Suprapubic skin (tissue), 4 donors: ENCODE measurements around the gene LIMS2. TPM values are rescaled to one million over a fixed set of nuclear protein-coding genes. Genes with fewer than 3 reads are reported as not detected.
A peak's percentile ranks its signal among the peaks of the same experiment; 100 is the strongest.

ENCODE experiments used
- DNase-seq, 2 donors: peaks; one replicate each; pipeline ENCODE4 v3.0.0-alpha.2; 2019; ENCODE audit warnings: low spot score in 2 of 2
- H3K27ac ChIP-seq: fragments of 200-600 bp; sonication (generic); one replicate; pipeline ENCODE4 v1.5.1; 2019
- H3K27me3 ChIP-seq: fragments of 200-600 bp; sonication (generic); one replicate; pipeline ENCODE4 v1.5.1; 2019
- H3K36me3 ChIP-seq: fragments of 200-600 bp; sonication (generic); one replicate; pipeline ENCODE4 v1.5.1; 2019
- H3K4me1 ChIP-seq: fragments of 200-600 bp; sonication (generic); one replicate; pipeline ENCODE4 v1.5.1; 2019
- H3K4me3 ChIP-seq: fragments of 200-600 bp; sonication (generic); one replicate; pipeline ENCODE4 v1.5.1; 2019; ENCODE audit warnings: mild to moderate bottlenecking
- H3K9me3 ChIP-seq: fragments of 200-600 bp; sonication (generic); one replicate; pipeline ENCODE4 v1.5.1; 2019
- EP300 ChIP-seq: sonication (generic); formaldehyde crosslinking; IDR thresholded peaks from one replicate; pipeline ENCODE4 v1.6.1; 2017; ENCODE audit warnings: antibody characterized with exemption
- POLR2A ChIP-seq, 2 donors: fragments of 450-650 bp; IDR thresholded peaks; one replicate each; pipeline ENCODE4 v1.6.1; 2017; ENCODE audit warnings: antibody characterized with exemption in 2 of 2, mild to moderate bottlenecking in 2 of 2, moderate library complexity in 2 of 2
- POLR2AphosphoS5 ChIP-seq, 3 donors: sonication (generic); formaldehyde crosslinking; IDR thresholded peaks; one replicate each; pipeline ENCODE4 v1.6.1; 2017; ENCODE audit warnings: antibody characterized with exemption in 3 of 3
- WGBS: methylation state at CpG from one replicate; pipeline ENCODE4 v1.1.5; 2018; 5-methylcytosine and 5-hydroxymethylcytosine counted together
- total RNA-seq, 4 donors: library from RNA; depleted of rRNA; stranded (reverse); fragments of >200 nt; gene quantifications; one replicate each; pipeline ENCODE4 v1.1.0, GENCODE V29; 2016
- TF ChIP-seq, protein P1 (sequence below), 2 donors: fragments of 200-600 bp in 1 of 2; fragments of 450-650 bp in 1 of 2; sonication (generic) in 1 of 2; IDR thresholded peaks; one replicate each; pipeline ENCODE4 v1.5.1; 2016 to 2019; ENCODE audit warnings: antibody characterized with exemption in 2 of 2, mild to moderate bottlenecking in 1 of 2, moderate library complexity in 1 of 2

Gene LIMS2
- total RNA-seq, 4 donors from 2014 or later = 9.2 to 40.0 (median 15.4) TPM

DNA sequence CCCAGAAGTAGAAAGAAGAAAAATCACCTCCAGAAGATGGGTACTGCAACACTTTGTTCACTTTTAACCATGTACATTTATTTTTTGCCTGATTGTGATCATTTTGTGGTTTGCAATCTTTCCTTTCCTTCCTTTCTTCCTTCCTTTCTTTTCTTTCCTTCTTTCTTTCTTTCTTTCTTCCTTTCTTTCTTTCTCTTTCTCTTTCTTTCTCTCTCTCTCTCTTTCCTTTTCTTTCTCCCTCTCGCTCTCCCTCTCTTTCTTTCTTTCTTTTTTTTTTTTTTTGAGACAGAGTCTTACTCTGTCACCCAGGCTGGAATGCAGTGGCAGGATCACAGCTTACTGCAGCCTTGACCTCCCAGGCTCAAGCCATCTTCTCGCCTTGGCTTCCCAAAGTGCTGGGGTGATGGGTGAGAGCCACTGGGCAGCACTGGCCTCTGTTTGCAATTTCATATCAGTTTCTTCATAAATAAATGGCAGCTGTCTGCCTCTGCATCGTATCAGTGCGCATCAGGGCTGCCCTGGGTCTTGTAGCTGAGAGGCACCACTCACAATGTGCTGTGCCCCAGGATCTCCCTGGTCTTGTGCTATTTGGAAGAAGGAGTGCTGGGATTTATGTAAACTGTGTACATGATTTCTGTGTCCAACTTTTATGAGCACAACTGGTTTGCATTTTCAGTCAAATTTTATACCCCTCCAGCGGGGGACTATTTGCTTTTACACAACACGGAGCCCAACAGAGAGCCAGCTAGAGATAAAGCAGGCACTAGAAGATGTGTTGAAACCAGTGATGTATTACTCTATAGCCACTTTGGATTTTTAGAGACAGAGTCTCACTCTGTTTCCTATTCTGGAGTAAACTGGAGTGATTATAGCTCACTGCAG lies 6.9 kb upstream of the LIMS2 start:
- no peak overlapping the region for H3K27ac ChIP-seq

DNA sequence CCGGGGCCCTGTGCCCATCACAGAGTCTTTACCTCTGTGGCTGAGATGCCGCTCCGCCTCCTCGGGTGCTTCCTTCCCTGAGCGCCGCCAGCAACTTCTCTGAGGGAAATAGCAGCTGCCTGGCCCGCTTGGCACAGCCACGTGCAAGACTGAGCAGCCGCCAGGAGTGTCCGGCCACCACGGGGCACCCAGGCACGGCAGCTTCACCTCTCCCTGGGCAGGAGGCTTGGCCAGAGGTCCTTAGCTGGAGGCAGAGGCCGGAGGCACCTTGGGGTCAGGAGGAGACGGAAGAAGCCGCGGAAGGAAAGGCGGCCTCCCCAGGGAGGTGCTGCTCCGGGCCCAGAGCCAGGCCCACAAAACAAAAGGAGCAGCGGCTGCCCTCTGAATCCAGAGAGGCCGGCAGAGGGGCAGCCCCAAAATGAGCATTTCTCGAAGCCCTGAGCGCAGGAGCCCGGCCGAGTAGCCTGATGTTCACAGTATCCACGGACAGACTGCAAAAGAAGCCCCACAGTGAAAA lies 6.0 kb upstream of the LIMS2 start:
- H3K36me3 ChIP-seq = no peaks in the 10 kb centered on the region
- H3K27me3 ChIP-seq = peaks cover 4% of the 10 kb centered on the region
- H3K27ac ChIP-seq = no peak overlapping the region
- H3K4me1 ChIP-seq = no peaks in the 10 kb centered on the region
- peak overlapping the region; percentile 33 for H3K4me3 ChIP-seq
- TF ChIP-seq, protein P1, sequence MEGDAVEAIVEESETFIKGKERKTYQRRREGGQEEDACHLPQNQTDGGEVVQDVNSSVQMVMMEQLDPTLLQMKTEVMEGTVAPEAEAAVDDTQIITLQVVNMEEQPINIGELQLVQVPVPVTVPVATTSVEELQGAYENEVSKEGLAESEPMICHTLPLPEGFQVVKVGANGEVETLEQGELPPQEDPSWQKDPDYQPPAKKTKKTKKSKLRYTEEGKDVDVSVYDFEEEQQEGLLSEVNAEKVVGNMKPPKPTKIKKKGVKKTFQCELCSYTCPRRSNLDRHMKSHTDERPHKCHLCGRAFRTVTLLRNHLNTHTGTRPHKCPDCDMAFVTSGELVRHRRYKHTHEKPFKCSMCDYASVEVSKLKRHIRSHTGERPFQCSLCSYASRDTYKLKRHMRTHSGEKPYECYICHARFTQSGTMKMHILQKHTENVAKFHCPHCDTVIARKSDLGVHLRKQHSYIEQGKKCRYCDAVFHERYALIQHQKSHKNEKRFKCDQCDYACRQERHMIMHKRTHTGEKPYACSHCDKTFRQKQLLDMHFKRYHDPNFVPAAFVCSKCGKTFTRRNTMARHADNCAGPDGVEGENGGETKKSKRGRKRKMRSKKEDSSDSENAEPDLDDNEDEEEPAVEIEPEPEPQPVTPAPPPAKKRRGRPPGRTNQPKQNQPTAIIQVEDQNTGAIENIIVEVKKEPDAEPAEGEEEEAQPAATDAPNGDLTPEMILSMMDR (IDR thresholded peaks at IDR 0.05) = no peak
- 55% methylated on average over 18 of the region's 25 CpGs for WGBS
- DNase-seq = peak in 1 of 2 donors; percentile 66
- H3K9me3 ChIP-seq = no peaks in the 10 kb centered on the region

More for the DNA sequence above, 6.9 kb upstream of the LIMS2 start:
- Histone ChIP-seq H3K27me3 (no peaks in the 10 kb centered on the region), H3K36me3 (no peaks in the 10 kb centered on the region), H3K4me1 (no peaks in the 10 kb centered on the region), H3K9me3 (no peaks in the 10 kb centered on the region), H3K4me3 (no peak overlapping the region)
- peak in 1 of 2 donors; percentile 13 for DNase-seq
- TF ChIP-seq EP300 (no peak), POLR2A (IDR thresholded peaks at IDR 0.05) (no peak), POLR2AphosphoS5 (IDR thresholded peaks at IDR 0.05) (no peak)
- TF ChIP-seq, protein P1 (IDR thresholded peaks at IDR 0.05) = no peak
- 90% methylated on average over 6 of the region's 6 CpGs for WGBS

DNA sequence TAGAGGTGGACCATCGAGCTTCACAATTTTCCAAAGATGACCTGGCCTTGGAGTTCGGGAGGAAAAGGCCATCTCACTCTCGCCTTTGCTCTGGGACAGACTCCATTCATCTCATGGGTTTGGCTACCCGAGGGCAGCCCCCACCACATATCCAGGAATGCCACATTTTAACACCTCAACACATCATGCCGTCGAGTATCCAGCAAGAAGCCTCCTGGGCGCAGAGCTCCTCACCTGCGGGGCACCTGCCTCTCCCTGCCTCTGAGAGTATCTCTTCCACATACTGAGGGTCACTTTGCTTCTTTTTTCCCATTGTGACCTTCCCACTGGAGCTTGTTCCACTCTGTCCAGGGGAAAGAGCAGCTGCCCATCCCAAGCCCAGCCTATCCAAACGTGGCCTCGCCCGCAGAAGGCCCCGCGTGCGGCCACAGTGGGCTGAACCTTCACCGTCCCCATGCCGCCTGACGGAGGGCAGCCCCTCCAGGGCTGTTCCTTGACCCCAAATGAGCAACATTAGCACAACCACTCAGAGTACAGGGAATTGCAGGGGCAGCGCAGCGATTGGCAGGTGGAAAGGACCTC lies 5.5 kb upstream of the LIMS2 start:
- H3K9me3 ChIP-seq = no peaks in the 10 kb centered on the region
- H3K27me3 ChIP-seq = peaks cover 4% of the 10 kb centered on the region
- TF ChIP-seq, protein P1 (IDR thresholded peaks at IDR 0.05) = no peak
- TF ChIP-seq EP300 (no peak), POLR2AphosphoS5 (IDR thresholded peaks at IDR 0.05) (no peak), POLR2A (IDR thresholded peaks at IDR 0.05) (no peak)
- WGBS = 92% methylated on average over 19 of the region's 19 CpGs
- H3K27ac ChIP-seq = no peak overlapping the region
- DNase-seq = no peak
- peak overlapping the region; percentile 33 for H3K4me3 ChIP-seq
- H3K36me3 ChIP-seq = no peaks in the 10 kb centered on the region
- peaks cover 4% of the 10 kb centered on the region for H3K4me1 ChIP-seq

DNA sequence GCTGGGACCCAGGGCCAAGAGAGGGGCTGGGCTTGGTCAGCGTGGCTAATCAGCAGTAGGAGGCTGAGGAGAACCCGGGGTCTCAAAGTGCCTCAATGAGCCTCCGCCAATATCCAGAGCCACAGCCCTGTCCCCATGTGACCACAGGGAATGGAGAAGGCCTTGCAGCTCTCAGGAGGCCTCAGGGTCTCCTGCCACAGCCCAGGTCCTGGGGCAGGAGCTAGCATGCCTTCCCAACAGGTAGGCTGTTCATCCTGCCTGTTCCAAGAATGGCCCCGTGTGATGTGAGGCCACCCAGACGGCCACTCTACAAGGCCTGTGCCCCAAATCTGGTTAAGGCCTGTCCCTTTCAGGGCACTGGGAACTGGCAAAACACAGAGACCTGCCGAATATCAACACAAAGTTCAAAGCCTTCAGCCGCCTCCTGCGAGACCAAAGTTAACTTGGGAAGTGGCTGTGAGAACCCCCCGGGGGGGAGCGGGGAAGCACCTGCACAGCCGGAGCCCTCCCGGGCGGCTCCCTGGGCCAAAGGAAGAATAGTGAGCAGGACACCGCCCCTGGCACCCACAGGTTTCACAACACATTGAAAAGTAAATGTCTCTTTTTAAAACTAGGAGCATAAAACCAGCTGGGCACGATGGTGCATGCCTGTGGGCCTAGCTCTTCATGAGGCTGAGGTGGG lies 4.5 kb upstream of the LIMS2 start:
- H3K27ac ChIP-seq = no peak overlapping the region
- TF ChIP-seq, protein P1 (IDR thresholded peaks at IDR 0.05) = no peak
- no peak for TF ChIP-seq EP300
- no peak for TF ChIP-seq POLR2A (IDR thresholded peaks at IDR 0.05)
- no peak for TF ChIP-seq POLR2AphosphoS5 (IDR thresholded peaks at IDR 0.05)
- H3K36me3 ChIP-seq = no peaks in the 10 kb centered on the region
- peaks cover 12% of the 10 kb centered on the region for H3K4me1 ChIP-seq
- peak in 1 of 2 donors; percentile 50 for DNase-seq
- H3K9me3 ChIP-seq = no peaks in the 10 kb centered on the region
- WGBS = 76% methylated on average over 13 of the region's 15 CpGs
- peaks cover 11% of the 10 kb centered on the region for H3K27me3 ChIP-seq
- H3K4me3 ChIP-seq = no peak overlapping the region

DNA sequence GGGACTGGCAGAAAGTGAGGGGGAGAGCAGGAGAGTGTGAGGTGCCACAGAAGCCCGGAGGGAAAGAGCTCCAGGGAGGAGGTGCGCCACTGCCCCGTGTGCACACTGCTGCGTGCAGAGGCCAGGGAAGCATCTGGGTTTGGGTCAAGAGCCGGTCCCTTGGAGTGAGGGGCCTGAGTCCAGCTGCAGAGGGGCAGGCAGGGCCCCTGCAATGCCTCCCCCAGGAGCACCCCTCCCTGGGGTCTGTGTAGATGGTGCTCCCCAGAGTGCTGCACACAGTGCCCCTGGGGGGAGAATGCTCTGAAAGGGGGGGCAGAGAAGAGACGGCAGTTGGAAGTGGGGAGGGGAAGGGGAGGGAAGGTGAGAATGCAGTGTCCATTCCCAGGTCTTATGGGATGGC lies 3.7 kb upstream of the LIMS2 start:
- 92% methylated on average over 6 of the region's 6 CpGs for WGBS
- Histone ChIP-seq H3K27ac (no peak overlapping the region), H3K9me3 (no peaks in the 10 kb centered on the region), H3K4me3 (no peak overlapping the region), H3K36me3 (no peaks in the 10 kb centered on the region), H3K27me3 (peaks cover 16% of the 10 kb centered on the region), H3K4me1 (peaks cover 20% of the 10 kb centered on the region)
- TF ChIP-seq EP300 = no peak
- TF ChIP-seq POLR2A (IDR thresholded peaks at IDR 0.05) = no peak
- TF ChIP-seq POLR2AphosphoS5 (IDR thresholded peaks at IDR 0.05) = no peak
- TF ChIP-seq, protein P1 (IDR thresholded peaks at IDR 0.05) = no peak
- no peak for DNase-seq
